Measurements from ENCODE around the gene SOX10. TPM values are rescaled to one million over a fixed set of nuclear protein-coding genes. Genes with fewer than 3 reads are reported as not detected.

The SOX10 gene
- total RNA-seq, result not detected in 2 replicates

GRCh38 chr22:37983860-37984791, at the start of gene SOX10:
SOX10 (minus strand) TSS chr22:37984555; CDS start chr22:37983784, 771 bp downstream.

GRCh38 chr22:37953437-37954179, 30.7 kb downstream of the SOX10 start, which contains the start of the genes C22orf23 and POLR2F:
C22orf23 (minus strand) TSS chr22:37953601; CDS start chr22:37953149, 452 bp downstream.
POLR2F (plus strand) TSS chr22:37953699; CDS start chr22:37953788, 89 bp downstream.

Other genes starting within 250 kb of the SOX10 start
- gene GCAT, start 176.6 kb downstream of the SOX10 start, total RNA-seq, result 20.6 and 21.0 TPM in 2 replicates
- gene GALR3, start 161.2 kb downstream of the SOX10 start, total RNA-seq, result not detected in 2 replicates
- gene ANKRD54, start 140.2 kb downstream of the SOX10 start, total RNA-seq, result 27.9 and 39.4 TPM in 2 replicates
- 376 and 379 TPM in 2 replicates for gene EIF3L, start 135.1 kb downstream of the SOX10 start, total RNA-seq
- 60.8 and 84.4 TPM in 2 replicates for gene MICALL1, start 78.3 kb downstream of the SOX10 start, total RNA-seq
- gene C22orf23, start 31.0 kb downstream of the SOX10 start, total RNA-seq, result 0.24 and 0.65 TPM in 2 replicates
- gene POLR2F, start 30.9 kb downstream of the SOX10 start, total RNA-seq, result 11.4 and 13.7 TPM in 2 replicates
- 9.7 and 10.2 TPM in 2 replicates for gene PICK1, start 72.8 kb upstream of the SOX10 start, total RNA-seq
- under 0.01 and 0.24 TPM in 2 replicates for gene SLC16A8, start 99.6 kb upstream of the SOX10 start, total RNA-seq
- 0.32 and 0.49 TPM in 2 replicates for gene BAIAP2L2, start 126.1 kb upstream of the SOX10 start, total RNA-seq
- 15.1 and 17.7 TPM in 2 replicates for gene PLA2G6, start 197.3 kb upstream of the SOX10 start, total RNA-seq
- gene MAFF, start 217.4 kb upstream of the SOX10 start, total RNA-seq, result 17.2 and 23.9 TPM in 2 replicates